GM12878 (cell line): Measurements from ENCODE around the gene PRR12.

Experiments
- CBFB ChIP-seq: IDR thresholded peaks from 2 replicates; pipeline ENCODE4 v1.6.1; 2016; ENCODE audit warnings: antibody characterized with exemption, low read depth
- HCFC1 ChIP-seq: fragments of 150-350 bp; IDR thresholded peaks from 2 replicates; pipeline ENCODE4 v1.6.1; 2014; ENCODE audit warnings: low read length
- SIN3A ChIP-seq: IDR thresholded peaks from 2 replicates; pipeline ENCODE4 v1.6.1; 2012; ENCODE audit warnings: low read depth, low read length, improper control_type of control experiment
- TF ChIP-seq, protein P1 (sequence below): IDR thresholded peaks from 2 replicates; pipeline ENCODE4 v1.6.1; 2011; ENCODE audit warnings: mild to moderate bottlenecking, low read depth, low read length, moderate library complexity; ENCODE audit not compliant: insufficient replicate concordance
- TF ChIP-seq, protein P2 (sequence below): IDR thresholded peaks from 2 replicates; pipeline ENCODE4 v1.6.1; 2011; ENCODE audit warnings: low read depth, mild to moderate bottlenecking, low read length, moderate library complexity, borderline replicate concordance; ENCODE audit errors: extremely low read depth
- TF ChIP-seq, protein P3 (sequence below), 3 experiments: IDR thresholded peaks in 2 of 3; conservative IDR thresholded peaks in 1 of 3; 2 replicates each; pipeline ENCODE4 v1.5.1; 2011; ENCODE audit warnings: low read depth in 3 of 3, low read length in 3 of 3, mild to moderate bottlenecking in 3 of 3, control low read depth in 2 of 3, moderate library complexity in 2 of 3, inconsistent platforms in 1 of 3, mixed read lengths in 1 of 3; ENCODE audit not compliant: control insufficient read depth in 2 of 3, insufficient read depth in 1 of 3; ENCODE audit errors: extremely low read depth in 1 of 3

GRCh38 chr19:49609499-49610092 is 18.6 kb downstream of the PRR12 start:
- TF ChIP-seq, protein P1, sequence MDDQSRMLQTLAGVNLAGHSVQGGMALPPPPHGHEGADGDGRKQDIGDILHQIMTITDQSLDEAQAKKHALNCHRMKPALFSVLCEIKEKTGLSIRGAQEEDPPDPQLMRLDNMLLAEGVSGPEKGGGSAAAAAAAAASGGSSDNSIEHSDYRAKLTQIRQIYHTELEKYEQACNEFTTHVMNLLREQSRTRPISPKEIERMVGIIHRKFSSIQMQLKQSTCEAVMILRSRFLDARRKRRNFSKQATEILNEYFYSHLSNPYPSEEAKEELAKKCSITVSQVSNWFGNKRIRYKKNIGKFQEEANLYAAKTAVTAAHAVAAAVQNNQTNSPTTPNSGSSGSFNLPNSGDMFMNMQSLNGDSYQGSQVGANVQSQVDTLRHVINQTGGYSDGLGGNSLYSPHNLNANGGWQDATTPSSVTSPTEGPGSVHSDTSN = no peak
- TF ChIP-seq CBFB = no peak
- no peak for TF ChIP-seq SIN3A
- TF ChIP-seq HCFC1 = no peak
- TF ChIP-seq, protein P2, sequence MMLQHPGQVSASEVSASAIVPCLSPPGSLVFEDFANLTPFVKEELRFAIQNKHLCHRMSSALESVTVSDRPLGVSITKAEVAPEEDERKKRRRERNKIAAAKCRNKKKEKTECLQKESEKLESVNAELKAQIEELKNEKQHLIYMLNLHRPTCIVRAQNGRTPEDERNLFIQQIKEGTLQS = no peak
- TF ChIP-seq, protein P3, sequence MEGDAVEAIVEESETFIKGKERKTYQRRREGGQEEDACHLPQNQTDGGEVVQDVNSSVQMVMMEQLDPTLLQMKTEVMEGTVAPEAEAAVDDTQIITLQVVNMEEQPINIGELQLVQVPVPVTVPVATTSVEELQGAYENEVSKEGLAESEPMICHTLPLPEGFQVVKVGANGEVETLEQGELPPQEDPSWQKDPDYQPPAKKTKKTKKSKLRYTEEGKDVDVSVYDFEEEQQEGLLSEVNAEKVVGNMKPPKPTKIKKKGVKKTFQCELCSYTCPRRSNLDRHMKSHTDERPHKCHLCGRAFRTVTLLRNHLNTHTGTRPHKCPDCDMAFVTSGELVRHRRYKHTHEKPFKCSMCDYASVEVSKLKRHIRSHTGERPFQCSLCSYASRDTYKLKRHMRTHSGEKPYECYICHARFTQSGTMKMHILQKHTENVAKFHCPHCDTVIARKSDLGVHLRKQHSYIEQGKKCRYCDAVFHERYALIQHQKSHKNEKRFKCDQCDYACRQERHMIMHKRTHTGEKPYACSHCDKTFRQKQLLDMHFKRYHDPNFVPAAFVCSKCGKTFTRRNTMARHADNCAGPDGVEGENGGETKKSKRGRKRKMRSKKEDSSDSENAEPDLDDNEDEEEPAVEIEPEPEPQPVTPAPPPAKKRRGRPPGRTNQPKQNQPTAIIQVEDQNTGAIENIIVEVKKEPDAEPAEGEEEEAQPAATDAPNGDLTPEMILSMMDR (IDR thresholded peaks at IDR 0.05 in 2 of 3, conservative IDR thresholded peaks at IDR 0.05 in 1 of 3; ENCODE audit: control insufficient read depth in 2 of 3, extremely low read depth in 1 of 3, insufficient read depth in 1 of 3, low read depth in 3 of 3, low read length in 3 of 3) = no peak
